HL-60 (cell line): ENCODE measurements around the gene RASGRP2.

Experiments
- DNase-seq, 2 experiments: peaks; one replicate each; pipeline ENCODE4 v3.0.0-alpha.2; 2010 to 2020; ENCODE audit warnings: low read depth in 1 of 2, low spot score in 1 of 2
- H3K27ac ChIP-seq: fragments of 250-450 bp; sonication (Bioruptor Pico); replicated peaks from 2 replicates; pipeline ENCODE4 v1.5.1; 2020; ENCODE audit warnings: mild to moderate bottlenecking, moderate library complexity
- H3K27me3 ChIP-seq: fragments of 250-450 bp; sonication (Bioruptor Pico); 2 replicates; pipeline ENCODE4 v1.5.1; 2021; ENCODE audit warnings: mild to moderate bottlenecking, moderate library complexity; ENCODE audit not compliant: insufficient read depth, poor library complexity, severe bottlenecking
- H3K4me3 ChIP-seq: replicated peaks from 2 replicates; pipeline ENCODE4 v1.5.1; 2011; ENCODE audit warnings: mild to moderate bottlenecking, control low read depth, low read length; ENCODE audit not compliant: insufficient read depth
- CTCF ChIP-seq: IDR thresholded peaks from one replicate; pipeline ENCODE4 v1.5.1; 2011; ENCODE audit warnings: low read length, control low read depth, inconsistent platforms; ENCODE audit not compliant: insufficient read depth
- GABPA ChIP-seq: IDR thresholded peaks from 2 replicates; pipeline ENCODE4 v1.6.1; 2012; ENCODE audit warnings: low read depth
- POLR2AphosphoS5 ChIP-seq: IDR thresholded peaks from 2 replicates; pipeline ENCODE4 v1.6.1; 2012; ENCODE audit warnings: low read depth
- SPI1 ChIP-seq: IDR thresholded peaks from 2 replicates; pipeline ENCODE4 v1.6.1; 2012; ENCODE audit warnings: low read depth, mild to moderate bottlenecking, borderline replicate concordance
- TF ChIP-seq, protein P1 (sequence below): IDR thresholded peaks from 2 replicates; pipeline ENCODE4 v1.6.1; 2012; ENCODE audit warnings: low read depth; ENCODE audit not compliant: insufficient replicate concordance

Gene RASGRP2

GRCh38 chr11:64687204-64687603 is 56.7 kb downstream of the RASGRP2 start:
- no peak overlapping the region for H3K4me3 ChIP-seq
- no peak overlapping the region for H3K27ac ChIP-seq
- peak in 1 of 2 experiments; percentile 13 for DNase-seq
- H3K27me3 ChIP-seq = no peaks in the 10 kb centered on the region
- no peak for TF ChIP-seq CTCF
- no peak for TF ChIP-seq POLR2AphosphoS5
- TF ChIP-seq GABPA = no peak
- no peak for TF ChIP-seq SPI1
- TF ChIP-seq, protein P1, sequence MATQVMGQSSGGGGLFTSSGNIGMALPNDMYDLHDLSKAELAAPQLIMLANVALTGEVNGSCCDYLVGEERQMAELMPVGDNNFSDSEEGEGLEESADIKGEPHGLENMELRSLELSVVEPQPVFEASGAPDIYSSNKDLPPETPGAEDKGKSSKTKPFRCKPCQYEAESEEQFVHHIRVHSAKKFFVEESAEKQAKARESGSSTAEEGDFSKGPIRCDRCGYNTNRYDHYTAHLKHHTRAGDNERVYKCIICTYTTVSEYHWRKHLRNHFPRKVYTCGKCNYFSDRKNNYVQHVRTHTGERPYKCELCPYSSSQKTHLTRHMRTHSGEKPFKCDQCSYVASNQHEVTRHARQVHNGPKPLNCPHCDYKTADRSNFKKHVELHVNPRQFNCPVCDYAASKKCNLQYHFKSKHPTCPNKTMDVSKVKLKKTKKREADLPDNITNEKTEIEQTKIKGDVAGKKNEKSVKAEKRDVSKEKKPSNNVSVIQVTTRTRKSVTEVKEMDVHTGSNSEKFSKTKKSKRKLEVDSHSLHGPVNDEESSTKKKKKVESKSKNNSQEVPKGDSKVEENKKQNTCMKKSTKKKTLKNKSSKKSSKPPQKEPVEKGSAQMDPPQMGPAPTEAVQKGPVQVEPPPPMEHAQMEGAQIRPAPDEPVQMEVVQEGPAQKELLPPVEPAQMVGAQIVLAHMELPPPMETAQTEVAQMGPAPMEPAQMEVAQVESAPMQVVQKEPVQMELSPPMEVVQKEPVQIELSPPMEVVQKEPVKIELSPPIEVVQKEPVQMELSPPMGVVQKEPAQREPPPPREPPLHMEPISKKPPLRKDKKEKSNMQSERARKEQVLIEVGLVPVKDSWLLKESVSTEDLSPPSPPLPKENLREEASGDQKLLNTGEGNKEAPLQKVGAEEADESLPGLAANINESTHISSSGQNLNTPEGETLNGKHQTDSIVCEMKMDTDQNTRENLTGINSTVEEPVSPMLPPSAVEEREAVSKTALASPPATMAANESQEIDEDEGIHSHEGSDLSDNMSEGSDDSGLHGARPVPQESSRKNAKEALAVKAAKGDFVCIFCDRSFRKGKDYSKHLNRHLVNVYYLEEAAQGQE = no peak

DNA sequence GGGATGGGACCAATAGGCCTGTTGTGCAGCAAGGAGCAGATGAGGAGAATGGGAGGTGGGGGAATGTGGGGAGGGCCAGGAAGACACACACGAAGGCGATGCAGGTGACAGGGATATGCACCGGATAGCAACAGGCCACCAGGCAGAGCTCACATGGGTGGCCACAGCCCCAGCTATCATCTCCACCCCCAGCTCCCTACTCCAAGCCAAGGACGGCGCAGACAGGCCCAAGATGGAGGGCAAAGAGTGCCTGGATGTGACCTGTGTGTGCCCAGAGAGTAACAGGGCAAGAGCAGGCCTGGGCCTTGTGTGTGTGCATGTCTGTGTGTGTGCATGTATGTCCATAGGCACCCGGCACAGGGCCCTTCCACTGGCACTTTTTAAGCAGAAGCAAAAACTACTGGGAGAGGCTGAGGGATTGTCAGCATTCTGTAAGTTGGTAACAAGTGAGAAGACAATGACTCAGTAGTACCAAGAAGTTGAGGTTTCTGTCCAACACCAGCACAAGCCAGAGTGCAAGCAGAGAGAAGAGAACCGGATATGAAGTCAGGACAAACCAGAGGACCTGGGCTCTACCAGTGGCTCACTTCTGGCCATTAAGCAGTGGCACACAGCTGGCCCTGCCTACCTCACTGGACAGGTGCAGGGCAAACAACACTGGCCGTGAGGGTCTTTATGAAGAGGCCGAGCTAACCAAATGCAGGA is 57.3 kb downstream of the RASGRP2 start:
- DNase-seq = no peak
- Histone ChIP-seq H3K27me3 (no peaks in the 10 kb centered on the region), H3K4me3 (no peak overlapping the region), H3K27ac (no peak overlapping the region)
- TF ChIP-seq SPI1 = no peak
- TF ChIP-seq, protein P1 = no peak
- TF ChIP-seq GABPA = no peak
- TF ChIP-seq CTCF = no peak
- TF ChIP-seq POLR2AphosphoS5 = no peak

DNA sequence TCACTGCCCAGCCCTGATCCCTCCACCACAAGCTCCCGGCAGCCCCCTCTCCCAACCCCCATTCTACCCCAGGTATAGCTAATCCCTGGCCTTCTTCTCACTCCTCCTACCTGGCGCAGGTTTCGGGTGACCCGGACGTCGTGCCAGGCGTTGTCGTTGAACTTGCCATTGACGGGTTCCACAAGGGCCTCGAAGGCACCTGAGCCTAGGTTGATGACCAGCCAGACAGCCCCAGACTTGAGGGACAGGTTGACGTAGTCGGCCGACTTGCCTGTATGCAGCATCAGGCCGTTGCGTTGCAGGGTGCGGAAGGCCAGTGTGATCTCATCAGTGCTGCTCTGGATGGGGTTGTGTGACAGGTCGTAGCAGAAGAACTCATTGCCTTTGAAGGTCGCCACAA is 58.4 kb downstream of the RASGRP2 start:
- H3K27ac ChIP-seq = no peak overlapping the region
- TF ChIP-seq, protein P1 = no peak
- TF ChIP-seq CTCF (no peak), GABPA (no peak), POLR2AphosphoS5 (no peak), SPI1 (no peak)
- H3K27me3 ChIP-seq = no peaks in the 10 kb centered on the region
- no peak overlapping the region for H3K4me3 ChIP-seq
- no peak for DNase-seq
